ENCODE measurements around the gene AP2S1.

Gene AP2S1

GRCh38 chr19:46798713-46799112 lies 51.9 kb downstream of the AP2S1 start:
- DNase-seq: no peak

GRCh38 chr19:46797881-46798280 lies 52.8 kb downstream of the AP2S1 start:
- DNase-seq: no peak

GRCh38 chr19:46791944-46792343 lies 58.7 kb downstream of the AP2S1 start:
- no peak for DNase-seq

- DNase-seq: no peak
Observed at GRCh38 chr19:46789371-46789770, 61.3 kb downstream of the AP2S1 start.

GRCh38 chr19:46788968-46789338 lies 61.7 kb downstream of the AP2S1 start:
- DNase-seq: no peak

GRCh38 chr19:46788262-46788967 lies 62.2 kb downstream of the AP2S1 start, which contains the start of gene SLC1A5:
Gene SLC1A5 (minus strand): TSS chr19:46788594. CDS start chr19:46787965, 629 bp downstream.
- peak; percentile 95 for DNase-seq
